GM12874 (cell line): ENCODE data around the gene GSG1L.

Experiments
- TF ChIP-seq, protein P1 (sequence below): IDR thresholded peaks from 2 replicates; pipeline ENCODE4 v1.5.1; 2011; ENCODE audit warnings: low read depth, mild to moderate bottlenecking, control low read depth, low read length, moderate library complexity; ENCODE audit not compliant: insufficient read depth

The GSG1L gene

DNA sequence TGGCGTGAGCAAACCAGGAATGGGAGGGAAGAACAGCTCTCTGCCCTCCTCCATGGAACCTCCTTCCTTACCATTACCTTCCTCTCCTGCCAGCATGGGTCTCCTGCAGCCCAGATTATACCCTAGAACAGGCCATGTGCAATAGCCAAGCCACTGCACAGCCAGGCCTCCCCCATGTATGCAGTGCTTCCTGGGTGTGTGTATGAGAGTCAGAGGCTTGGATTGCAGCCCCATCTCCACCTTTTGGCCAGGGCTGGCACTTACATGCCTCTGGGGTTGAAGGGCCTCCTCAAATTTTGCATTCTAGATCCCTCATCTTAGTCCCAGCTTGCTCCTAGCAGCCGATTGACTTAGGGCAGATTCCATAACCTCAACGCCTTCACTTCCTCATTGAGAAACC is 133.7 kb downstream of the GSG1L start:
- TF ChIP-seq, protein P1, sequence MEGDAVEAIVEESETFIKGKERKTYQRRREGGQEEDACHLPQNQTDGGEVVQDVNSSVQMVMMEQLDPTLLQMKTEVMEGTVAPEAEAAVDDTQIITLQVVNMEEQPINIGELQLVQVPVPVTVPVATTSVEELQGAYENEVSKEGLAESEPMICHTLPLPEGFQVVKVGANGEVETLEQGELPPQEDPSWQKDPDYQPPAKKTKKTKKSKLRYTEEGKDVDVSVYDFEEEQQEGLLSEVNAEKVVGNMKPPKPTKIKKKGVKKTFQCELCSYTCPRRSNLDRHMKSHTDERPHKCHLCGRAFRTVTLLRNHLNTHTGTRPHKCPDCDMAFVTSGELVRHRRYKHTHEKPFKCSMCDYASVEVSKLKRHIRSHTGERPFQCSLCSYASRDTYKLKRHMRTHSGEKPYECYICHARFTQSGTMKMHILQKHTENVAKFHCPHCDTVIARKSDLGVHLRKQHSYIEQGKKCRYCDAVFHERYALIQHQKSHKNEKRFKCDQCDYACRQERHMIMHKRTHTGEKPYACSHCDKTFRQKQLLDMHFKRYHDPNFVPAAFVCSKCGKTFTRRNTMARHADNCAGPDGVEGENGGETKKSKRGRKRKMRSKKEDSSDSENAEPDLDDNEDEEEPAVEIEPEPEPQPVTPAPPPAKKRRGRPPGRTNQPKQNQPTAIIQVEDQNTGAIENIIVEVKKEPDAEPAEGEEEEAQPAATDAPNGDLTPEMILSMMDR, result no peak

GRCh38 chr16:27928542-27928941 is 135.0 kb downstream of the GSG1L start:
- TF ChIP-seq, protein P1, result no peak

GRCh38 chr16:27927266-27927901 is 136.1 kb downstream of the GSG1L start:
- TF ChIP-seq, protein P1, result no peak

- TF ChIP-seq, protein P1, result no peak
Observed at GRCh38 chr16:27925612-27926011, 137.9 kb downstream of the GSG1L start.

DNA sequence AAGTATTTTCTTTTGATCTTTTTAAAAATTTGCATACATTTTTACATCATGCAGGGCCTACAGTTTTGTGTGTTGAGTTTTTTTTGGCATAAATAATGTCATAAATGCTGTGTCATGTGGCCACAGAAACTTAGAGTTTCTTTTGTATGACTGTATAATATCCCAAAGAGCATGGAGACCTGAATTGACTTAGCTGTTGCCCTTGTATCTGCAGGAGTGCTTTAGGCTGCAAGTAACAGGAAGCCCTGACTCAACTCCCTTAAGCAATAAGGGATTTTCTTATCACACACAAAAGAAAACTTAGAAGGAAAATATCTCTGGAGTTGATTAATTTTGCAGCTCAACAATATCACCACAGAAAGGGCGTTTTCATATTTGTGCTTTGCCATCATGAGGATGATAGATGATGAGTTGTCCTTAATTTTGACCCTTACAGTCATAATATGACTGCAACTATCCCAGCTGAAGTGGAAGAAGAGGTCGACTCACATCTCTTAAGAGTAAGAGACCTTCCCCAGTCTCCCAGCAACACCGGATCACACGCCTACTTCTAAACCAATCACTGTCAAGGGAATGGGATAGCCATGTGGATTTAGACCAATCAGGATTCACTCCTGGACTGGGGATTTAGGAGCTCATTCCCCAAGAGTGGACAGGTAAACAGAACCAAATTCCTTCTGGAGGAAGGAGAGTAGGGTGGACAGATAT is 138.9 kb downstream of the GSG1L start:
- TF ChIP-seq, protein P1, result no peak

DNA sequence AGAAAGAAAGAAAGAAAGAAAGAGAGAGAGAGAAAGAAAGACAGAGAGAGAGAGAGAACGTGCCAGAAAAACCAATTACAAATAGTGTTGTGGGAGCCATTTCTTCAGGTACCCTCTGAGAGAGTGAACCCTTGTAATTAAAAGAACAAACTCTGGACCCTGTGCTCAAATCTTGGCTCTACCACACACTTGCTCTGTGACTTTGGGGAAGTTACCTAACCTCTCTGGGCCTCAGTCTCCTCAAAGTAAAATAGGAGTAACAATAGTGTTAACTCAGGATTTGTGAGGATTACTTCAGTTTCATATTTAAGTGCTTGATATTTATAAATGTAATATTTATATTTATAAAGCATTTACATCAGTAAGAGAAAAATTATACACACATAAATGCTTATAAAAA is 139.8 kb downstream of the GSG1L start:
- TF ChIP-seq, protein P1, result no peak

- TF ChIP-seq, protein P1, result no peak
Observed at GRCh38 chr16:27922433-27922832, 141.1 kb downstream of the GSG1L start.
